Measurements from ENCODE around the gene EPHA2.

DNA sequence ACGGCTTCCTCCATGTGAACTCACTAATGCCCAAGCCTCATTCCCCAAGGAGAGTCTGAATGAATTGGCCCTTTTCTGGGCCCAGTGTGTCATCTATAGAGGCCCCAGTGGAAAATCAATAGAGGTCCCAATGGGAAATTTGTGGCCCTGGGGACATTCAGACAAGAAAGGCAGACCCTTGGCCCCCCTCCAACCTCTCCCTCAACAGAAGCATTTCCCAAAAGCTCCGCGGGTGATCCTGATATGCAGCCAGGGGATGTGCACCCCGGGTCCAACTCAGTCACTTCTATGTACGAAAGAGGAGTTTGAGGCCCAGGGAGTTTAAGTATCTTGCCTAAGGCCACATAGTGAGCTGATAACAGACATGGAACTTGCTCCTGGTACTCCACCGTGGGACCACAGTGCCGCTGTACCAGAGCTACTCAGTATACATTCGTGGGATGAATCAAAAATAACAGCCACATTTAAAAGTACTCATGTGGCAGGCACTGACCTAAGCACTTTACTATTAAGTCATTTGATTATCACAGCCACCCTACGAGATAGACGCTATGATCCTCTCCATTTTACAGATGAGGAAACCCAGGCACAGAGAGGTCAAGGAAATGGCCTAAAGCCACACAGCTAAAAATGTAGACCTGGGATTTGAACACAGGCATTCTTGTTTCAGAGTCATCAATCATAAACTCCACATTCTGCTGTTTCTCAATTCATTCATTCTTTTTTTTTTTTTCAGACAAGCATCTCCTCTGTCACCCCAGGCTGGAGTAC, 8.5 kb downstream of the EPHA2 start:
- TF ChIP-seq MYC (IDR thresholded peaks at IDR 0.05; ENCODE audit: low read depth, low read length) (no peak), CTCF (IDR thresholded peaks at IDR 0.05; ENCODE audit: extremely low read depth in 1 of 2, insufficient read depth in 1 of 2, low read depth in 1 of 2, low read length in 2 of 2) (no peak), POLR2A (IDR thresholded peaks at IDR 0.05; ENCODE audit: low read depth, low read length) (no peak), EZH2 (IDR thresholded peaks at IDR 0.05; ENCODE audit: borderline replicate concordance, low read depth, low read length, severe bottlenecking) (no peak), GATA2 (IDR thresholded peaks at IDR 0.05; ENCODE audit: insufficient read depth, insufficient read length, low read depth, low read length) (no peak)

All from endothelial cell of umbilical vein (primary cell).